Parathyroid adenoma (tissue), 2 donors: ENCODE data around the gene FNDC3B.
A peak's percentile ranks its signal among the peaks of the same experiment; 100 is the strongest.
"Not testable (repeated sequence)": the region's sequence is repeated elsewhere in the genome, so short reads cannot be mapped to it uniquely, and the experiment has no call there.

Experiments
- H2AFZ ChIP-seq: fragments of 300-600 bp; sonication (generic); one replicate; pipeline ENCODE4 v1.7.0; 2017; ENCODE audit warnings: antibody characterized with exemption, mild to moderate bottlenecking
- H3K27ac ChIP-seq: fragments of 300-600 bp; sonication (generic); one replicate; pipeline ENCODE4 v1.7.0; 2017
- H3K27me3 ChIP-seq: fragments of 300-600 bp; sonication (generic); one replicate; pipeline ENCODE4 v1.7.0; 2017; ENCODE audit warnings: low read length; ENCODE audit not compliant: control insufficient read depth, insufficient read depth
- H3K36me3 ChIP-seq: fragments of 300-600 bp; sonication (generic); one replicate; pipeline ENCODE4 v1.7.0; 2017; ENCODE audit warnings: low read length; ENCODE audit not compliant: control insufficient read depth, insufficient read depth
- H3K4me1 ChIP-seq: fragments of 300-600 bp; sonication (generic); one replicate; pipeline ENCODE4 v1.7.0; 2017; ENCODE audit warnings: control low read depth
- H3K4me2 ChIP-seq: fragments of 300-600 bp; sonication (generic); one replicate; pipeline ENCODE4 v1.7.0; 2017; ENCODE audit warnings: low read length
- H3K4me3 ChIP-seq: fragments of 300-600 bp; sonication (generic); one replicate; pipeline ENCODE4 v1.7.0; 2017; ENCODE audit warnings: low read depth, low read length
- H3K79me2 ChIP-seq: fragments of 300-600 bp; sonication (generic); one replicate; pipeline ENCODE4 v1.7.0; 2017; ENCODE audit warnings: control low read depth
- H3K9ac ChIP-seq: fragments of 300-600 bp; sonication (generic); one replicate; pipeline ENCODE4 v1.7.0; 2017; ENCODE audit warnings: mild to moderate bottlenecking
- H3K9me3 ChIP-seq: fragments of 300-600 bp; sonication (generic); one replicate; pipeline ENCODE4 v1.7.0; 2017; ENCODE audit warnings: low read length; ENCODE audit not compliant: control insufficient read depth
- TF ChIP-seq, protein P1 (sequence below): fragments of 300-600 bp; sonication (generic); IDR thresholded peaks from one replicate; pipeline ENCODE4 v1.7.0; 2017; ENCODE audit warnings: antibody characterized with exemption, mild to moderate bottlenecking
- donor health status: primary hyperparathyroidism.

Gene FNDC3B

DNA sequence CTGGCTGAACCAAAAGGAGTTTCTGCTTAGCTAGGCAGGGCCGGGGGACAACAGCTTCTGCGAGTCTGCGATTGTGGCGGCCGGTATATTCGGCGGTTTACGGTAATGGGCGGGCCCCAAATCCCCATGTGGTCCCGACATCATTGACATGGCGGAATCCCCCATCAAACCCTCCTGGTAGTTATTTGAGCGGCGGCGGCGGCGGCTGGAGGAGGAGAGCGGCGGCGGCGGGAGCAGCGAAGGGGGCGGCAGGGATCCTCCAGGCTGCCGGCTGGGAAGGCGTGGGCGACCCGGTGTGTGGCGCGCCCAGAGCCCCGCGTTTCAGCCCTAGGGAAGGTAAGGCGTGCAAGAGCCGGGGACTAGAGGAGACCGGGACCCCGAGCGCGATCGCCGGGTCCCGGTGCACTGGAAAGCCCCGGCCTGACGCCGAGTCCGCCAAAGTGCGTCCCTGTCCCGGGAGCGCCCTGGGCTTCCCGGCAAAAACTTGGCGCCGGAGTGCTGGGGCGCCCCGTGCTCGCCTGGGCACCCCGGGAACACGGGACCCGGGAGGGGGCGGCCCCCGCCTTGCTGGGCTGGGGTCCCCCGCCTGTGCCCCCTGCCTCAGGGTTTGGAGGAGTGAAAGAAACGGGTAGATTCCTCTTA is at the start of gene FNDC3B:
Gene FNDC3B (plus strand): TSS at position 143 of the 642 bp plus-strand sequence. CDS start 72,902 bp downstream, outside the sequence.
- Histone ChIP-seq H3K4me2 (peak within 1 kb of the TSS; percentile 77), H3K4me1 (no peaks in the 10 kb centered on the region), H3K27ac (peak within 1 kb of the TSS; percentile 91), H3K9ac (peak within 1 kb of the TSS; percentile 86), H3K4me3 (peak within 1 kb of the TSS; percentile 87), H3K9me3 (no peaks in the 10 kb centered on the region), H3K79me2 (no peaks in the 10 kb centered on the region), H2AFZ (peak within 1 kb of the TSS; percentile 90), H3K27me3 (no peaks in the 10 kb centered on the region), H3K36me3 (no peaks in the 10 kb centered on the region)
- TF ChIP-seq, protein P1, sequence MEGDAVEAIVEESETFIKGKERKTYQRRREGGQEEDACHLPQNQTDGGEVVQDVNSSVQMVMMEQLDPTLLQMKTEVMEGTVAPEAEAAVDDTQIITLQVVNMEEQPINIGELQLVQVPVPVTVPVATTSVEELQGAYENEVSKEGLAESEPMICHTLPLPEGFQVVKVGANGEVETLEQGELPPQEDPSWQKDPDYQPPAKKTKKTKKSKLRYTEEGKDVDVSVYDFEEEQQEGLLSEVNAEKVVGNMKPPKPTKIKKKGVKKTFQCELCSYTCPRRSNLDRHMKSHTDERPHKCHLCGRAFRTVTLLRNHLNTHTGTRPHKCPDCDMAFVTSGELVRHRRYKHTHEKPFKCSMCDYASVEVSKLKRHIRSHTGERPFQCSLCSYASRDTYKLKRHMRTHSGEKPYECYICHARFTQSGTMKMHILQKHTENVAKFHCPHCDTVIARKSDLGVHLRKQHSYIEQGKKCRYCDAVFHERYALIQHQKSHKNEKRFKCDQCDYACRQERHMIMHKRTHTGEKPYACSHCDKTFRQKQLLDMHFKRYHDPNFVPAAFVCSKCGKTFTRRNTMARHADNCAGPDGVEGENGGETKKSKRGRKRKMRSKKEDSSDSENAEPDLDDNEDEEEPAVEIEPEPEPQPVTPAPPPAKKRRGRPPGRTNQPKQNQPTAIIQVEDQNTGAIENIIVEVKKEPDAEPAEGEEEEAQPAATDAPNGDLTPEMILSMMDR: no peak

DNA sequence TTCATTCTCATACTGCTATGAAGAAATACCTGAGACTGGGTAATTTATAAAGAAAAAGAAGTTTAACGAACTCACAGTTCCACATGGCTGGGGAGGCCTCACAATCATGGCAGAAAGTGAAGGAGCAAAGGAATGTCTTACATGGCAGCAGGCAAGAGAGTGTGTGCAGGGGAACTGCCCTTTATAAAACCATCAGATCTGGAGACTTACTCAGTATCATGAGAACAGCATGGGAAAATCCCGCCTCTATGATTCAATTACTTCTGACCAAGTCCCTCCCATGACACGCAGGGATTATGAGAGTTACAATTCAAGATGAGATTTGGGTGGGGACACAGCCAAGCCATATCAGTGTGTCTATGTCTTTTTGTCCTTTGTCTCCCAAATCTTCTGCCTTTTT is 49.1 kb upstream of the FNDC3B start:
- not testable (repeated sequence) for H3K27me3 ChIP-seq, H3K36me3 ChIP-seq, H3K9me3 ChIP-seq

DNA sequence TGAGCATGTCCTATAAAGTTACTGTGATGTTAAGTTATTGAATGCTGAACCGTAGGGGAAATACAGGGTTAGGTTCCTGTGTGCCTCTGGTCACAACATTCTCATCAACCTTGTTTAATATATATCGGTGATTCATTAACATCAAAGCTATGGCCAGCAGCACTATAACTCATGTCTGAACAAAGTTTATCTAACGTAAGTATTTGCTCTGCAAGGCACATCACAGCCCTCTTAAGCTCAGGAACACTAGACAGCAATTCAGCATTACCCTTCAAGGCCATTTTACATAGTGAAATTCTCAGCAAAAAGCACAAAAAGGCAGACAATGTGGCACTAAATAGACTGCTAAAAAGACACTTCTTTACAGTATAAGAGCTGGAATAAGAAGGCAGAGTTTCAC is 48.2 kb upstream of the FNDC3B start:
- H3K4me2 ChIP-seq: no peak overlapping the region
- TF ChIP-seq, protein P1: no peak
- H3K79me2 ChIP-seq: no peaks in the 10 kb centered on the region
- no peaks in the 10 kb centered on the region for H3K36me3 ChIP-seq
- H3K27me3 ChIP-seq: no peaks in the 10 kb centered on the region
- no peaks in the 10 kb centered on the region for H3K9me3 ChIP-seq
- no peaks in the 10 kb centered on the region for H3K4me1 ChIP-seq
- no peak overlapping the region for H3K4me3 ChIP-seq
- H3K27ac ChIP-seq: no peak overlapping the region
- H3K9ac ChIP-seq: no peak overlapping the region
- no peak overlapping the region for H2AFZ ChIP-seq

More for the DNA sequence above, 49.1 kb upstream of the FNDC3B start:
- not testable (repeated sequence) for H3K4me2 ChIP-seq, H2AFZ ChIP-seq, H3K4me1 ChIP-seq, H3K9ac ChIP-seq, H3K79me2 ChIP-seq, H3K27ac ChIP-seq, H3K4me3 ChIP-seq

DNA sequence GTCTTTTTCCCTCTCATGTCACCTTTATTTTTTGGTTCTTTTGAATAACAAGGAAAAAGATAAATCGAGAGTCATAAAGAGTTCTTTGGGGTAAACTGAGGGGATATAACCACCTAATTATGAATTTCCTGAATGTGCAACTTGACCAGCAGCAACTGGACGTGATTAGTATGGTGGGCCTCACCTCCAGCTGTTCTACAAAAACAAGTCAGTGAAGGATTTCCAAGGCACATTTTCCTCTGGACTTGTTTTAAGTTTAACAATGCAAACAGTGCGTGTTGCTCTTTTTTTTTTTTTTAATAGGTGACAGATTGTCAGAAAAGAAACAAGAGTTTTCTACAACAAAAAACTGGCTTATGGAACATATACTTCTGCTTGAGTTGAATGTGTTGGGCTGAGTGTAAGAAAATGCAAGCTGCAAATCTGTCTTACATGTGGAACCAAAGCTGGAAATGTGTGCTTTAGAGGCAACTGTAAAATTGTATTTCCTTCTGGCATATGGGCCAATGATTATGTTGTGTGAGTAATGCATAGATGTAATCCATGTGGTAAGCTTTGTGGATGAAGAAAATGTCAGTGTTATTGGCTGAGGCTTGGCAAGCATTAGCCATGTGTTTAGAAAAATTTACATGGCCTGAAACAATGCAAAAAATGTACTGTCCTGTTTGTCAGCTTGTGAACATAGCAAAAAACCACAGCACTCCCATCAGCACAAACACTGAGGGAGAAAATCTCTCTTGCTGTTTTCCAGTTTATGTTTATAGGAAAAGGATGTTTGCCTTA is 44.5 kb upstream of the FNDC3B start:
- Histone ChIP-seq H3K9me3 (no peaks in the 10 kb centered on the region), H3K79me2 (no peaks in the 10 kb centered on the region), H3K4me2 (no peak overlapping the region), H3K36me3 (no peaks in the 10 kb centered on the region), H2AFZ (no peak overlapping the region), H3K4me1 (no peaks in the 10 kb centered on the region), H3K27ac (no peak overlapping the region), H3K9ac (no peak overlapping the region), H3K27me3 (no peaks in the 10 kb centered on the region), H3K4me3 (no peak overlapping the region)
- TF ChIP-seq, protein P1: no peak

DNA sequence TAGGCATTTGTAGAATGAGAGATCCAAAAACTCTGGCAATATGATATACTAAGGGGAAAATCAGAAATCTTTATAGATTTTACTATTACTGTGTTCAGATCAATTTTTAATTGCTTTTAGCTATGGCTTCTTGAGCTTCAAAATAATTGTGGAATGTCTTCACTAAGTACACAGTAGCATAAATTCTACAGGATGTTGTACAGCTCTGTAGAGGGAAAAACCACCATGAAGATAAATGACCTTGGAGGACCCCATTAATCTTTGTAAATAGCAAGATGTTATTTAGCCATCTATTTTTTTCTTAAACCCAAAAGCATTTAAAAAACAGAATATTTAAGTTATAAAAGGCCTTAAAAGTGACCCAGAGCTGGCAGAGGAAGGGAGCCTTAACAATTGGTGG is 43.9 kb upstream of the FNDC3B start:
- H3K36me3 ChIP-seq: no peaks in the 10 kb centered on the region
- H3K9me3 ChIP-seq: no peaks in the 10 kb centered on the region
- H2AFZ ChIP-seq: no peak overlapping the region
- H3K4me2 ChIP-seq: no peak overlapping the region
- H3K27ac ChIP-seq: no peak overlapping the region
- H3K4me1 ChIP-seq: no peaks in the 10 kb centered on the region
- no peaks in the 10 kb centered on the region for H3K27me3 ChIP-seq
- H3K4me3 ChIP-seq: no peak overlapping the region
- no peak overlapping the region for H3K9ac ChIP-seq
- TF ChIP-seq, protein P1: no peak
- H3K79me2 ChIP-seq: no peaks in the 10 kb centered on the region
